GM19468 (cell line): Measurements from ENCODE around the gene USH1G.
"Not testable (repeated sequence)": the region's sequence is repeated elsewhere in the genome, so short reads cannot be mapped to it uniquely, and the experiment has no call there.

Source experiments
- ATAC-seq: cut with Tn5 transposase; IDR thresholded peaks from one replicate; pipeline ENCODE4 v1.9.1; 2021; ENCODE audit warnings: mild to moderate bottlenecking, moderate library complexity, moderate number of reproducible peaks; ENCODE audit not compliant: unreplicated experiment; ENCODE audit errors: extremely low read depth

Gene USH1G

GRCh38 chr17:74935585-74936469 lies 12.8 kb upstream of the USH1G start, which contains the start of gene OTOP3:
OTOP3 (plus strand) TSS chr17:74935898; CDS start chr17:74935922, 24 bp downstream.
- ATAC-seq, result no peak

GRCh38 chr17:74935048-74935447 lies 12.0 kb upstream of the USH1G start:
- no peak for ATAC-seq

- no peak for ATAC-seq
Measured at GRCh38 chr17:74930535-74931036, 7.5 kb upstream of the USH1G start.

- ATAC-seq, result no peak
Measured at GRCh38 chr17:74928786-74929185, 5.7 kb upstream of the USH1G start.

- ATAC-seq, result no peak
Measured at GRCh38 chr17:74925242-74925641, 2.2 kb upstream of the USH1G start.

GRCh38 chr17:74924250-74924948 lies 1.3 kb upstream of the USH1G start, which contains the start of gene OTOP2:
OTOP2 (plus strand) TSS chr17:74924273; CDS start chr17:74924633, 360 bp downstream.
- ATAC-seq, result no peak

- no peak for ATAC-seq
Measured at GRCh38 chr17:74923538-74924249, 639 bp upstream of the USH1G start.

- ATAC-seq, result no peak
Measured at GRCh38 chr17:74922172-74922571, 883 bp downstream of the USH1G start.

- ATAC-seq, result no peak
Measured at GRCh38 chr17:74921769-74922168, 1.3 kb downstream of the USH1G start.

GRCh38 chr17:74921026-74921681 lies 1.9 kb downstream of the USH1G start:
- no peak for ATAC-seq

- no peak for ATAC-seq
Measured at GRCh38 chr17:74920642-74921025, 2.4 kb downstream of the USH1G start.

- no peak for ATAC-seq
Measured at GRCh38 chr17:74920306-74920620, 2.8 kb downstream of the USH1G start.

- ATAC-seq, result no peak
Measured at GRCh38 chr17:74919440-74920305, 3.4 kb downstream of the USH1G start.

- ATAC-seq, result no peak
Measured at GRCh38 chr17:74918906-74919305, 4.1 kb downstream of the USH1G start.

- ATAC-seq, result no peak
Measured at GRCh38 chr17:74917430-74917829, 5.6 kb downstream of the USH1G start.

- no peak for ATAC-seq
Measured at GRCh38 chr17:74916851-74917199, 6.2 kb downstream of the USH1G start.

GRCh38 chr17:74916136-74916850 lies 6.8 kb downstream of the USH1G start:
- no peak for ATAC-seq

- ATAC-seq, result not testable (repeated sequence)
Measured at GRCh38 chr17:74911423-74911822, 11.6 kb downstream of the USH1G start.

GRCh38 chr17:74909097-74909496 lies 14.0 kb downstream of the USH1G start:
- not testable (repeated sequence) for ATAC-seq
